GM12874 (cell line): ENCODE measurements around the gene AS3MT.

Experiments
- CTCF ChIP-seq: IDR thresholded peaks from 2 replicates; pipeline ENCODE4 v1.5.1; 2011; ENCODE audit warnings: low read depth, mild to moderate bottlenecking, control low read depth, low read length, moderate library complexity; ENCODE audit not compliant: insufficient read depth

AS3MT gene

GRCh38 chr10:102906507-102906906 is 37.2 kb downstream of the AS3MT start:
- no peak for TF ChIP-seq CTCF

- TF ChIP-seq CTCF: no peak
Measured at GRCh38 chr10:102914781-102915180, 45.5 kb downstream of the AS3MT start.

DNA sequence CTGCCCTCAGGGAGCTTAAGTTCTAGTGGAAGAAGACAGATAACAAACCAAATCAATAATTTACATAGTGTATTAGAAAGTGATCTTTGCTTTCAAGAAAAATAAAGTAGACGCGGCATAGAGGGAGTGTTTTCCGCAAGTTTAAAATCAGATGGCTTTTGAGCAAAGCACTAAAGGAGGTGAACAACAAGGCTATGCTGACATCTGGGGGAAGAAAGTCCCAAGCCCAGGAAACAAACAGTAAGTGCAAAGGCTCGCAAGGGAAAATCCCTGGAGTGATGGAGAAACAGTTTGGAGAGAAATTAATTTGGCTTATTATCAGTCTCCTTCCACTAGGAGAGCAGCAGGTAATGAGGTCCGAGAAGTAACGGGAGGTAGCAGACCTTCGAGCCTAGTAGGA is 46.9 kb downstream of the AS3MT start:
- no peak for TF ChIP-seq CTCF

- peak; percentile 99 for TF ChIP-seq CTCF
Measured at GRCh38 chr10:102917314-102917961, 48.2 kb downstream of the AS3MT start.

DNA sequence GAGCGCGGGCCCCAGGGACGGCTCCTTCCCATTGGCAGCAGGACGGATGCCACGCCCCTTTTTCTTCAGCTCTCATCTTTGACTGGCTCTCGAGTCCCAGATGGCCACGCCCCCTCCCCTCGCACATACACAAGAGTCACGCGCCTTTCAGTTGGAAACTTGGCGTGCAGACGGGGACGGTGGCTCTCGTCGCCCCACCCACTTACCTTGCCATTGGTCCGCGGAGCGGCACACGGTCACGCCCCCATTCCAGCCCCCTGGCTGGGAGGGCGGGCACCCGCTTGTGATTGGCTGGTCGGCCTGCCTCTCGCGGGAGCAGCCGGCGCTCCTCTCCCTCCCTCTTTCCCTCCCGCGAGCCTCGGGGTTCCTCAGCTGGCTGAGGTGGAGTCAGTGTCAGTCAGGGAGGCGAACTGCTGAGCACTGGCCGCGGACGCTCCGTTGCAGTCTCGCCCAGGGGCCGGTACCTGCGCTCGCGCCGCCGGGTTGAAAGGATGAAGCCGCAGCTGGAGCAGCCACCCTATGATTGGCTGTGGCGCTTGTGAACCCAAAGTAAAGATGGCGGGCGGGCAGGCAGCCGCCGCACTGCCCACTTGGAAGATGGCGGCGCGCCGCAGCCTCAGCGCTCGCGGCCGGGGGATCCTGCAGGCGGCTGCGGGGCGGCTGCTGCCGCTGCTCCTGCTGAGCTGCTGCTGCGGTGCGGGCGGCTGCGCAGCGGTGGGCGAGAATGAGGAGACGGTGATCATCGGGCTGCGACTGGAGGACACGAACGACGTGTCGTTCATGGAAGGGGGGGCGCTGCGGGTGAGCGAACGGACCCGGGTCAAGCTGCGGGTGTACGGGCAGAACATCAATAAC is 48.9 kb downstream of the AS3MT start, which contains the start of gene CNNM2:
TSS of gene CNNM2 (plus strand) at position 333 of the 855 bp plus-strand sequence. CDS start at position 520, 187 bp downstream.
- no peak for TF ChIP-seq CTCF

DNA sequence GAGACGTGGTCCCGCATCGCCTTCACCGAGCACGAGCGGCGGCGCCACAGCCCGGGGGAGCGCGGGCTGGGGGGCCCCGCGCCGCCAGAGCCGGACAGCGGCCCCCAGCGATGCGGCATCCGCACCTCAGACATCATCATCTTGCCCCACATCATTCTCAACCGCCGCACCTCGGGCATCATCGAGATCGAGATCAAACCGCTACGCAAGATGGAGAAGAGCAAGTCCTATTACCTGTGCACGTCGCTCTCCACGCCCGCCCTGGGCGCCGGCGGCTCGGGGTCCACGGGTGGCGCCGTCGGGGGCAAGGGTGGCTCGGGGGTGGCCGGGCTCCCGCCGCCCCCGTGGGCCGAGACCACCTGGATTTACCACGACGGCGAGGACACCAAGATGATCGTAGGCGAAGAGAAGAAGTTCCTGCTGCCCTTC is 49.6 kb downstream of the AS3MT start:
- TF ChIP-seq CTCF: peak; percentile 24; the same call in 1 of the 2 replicates

DNA sequence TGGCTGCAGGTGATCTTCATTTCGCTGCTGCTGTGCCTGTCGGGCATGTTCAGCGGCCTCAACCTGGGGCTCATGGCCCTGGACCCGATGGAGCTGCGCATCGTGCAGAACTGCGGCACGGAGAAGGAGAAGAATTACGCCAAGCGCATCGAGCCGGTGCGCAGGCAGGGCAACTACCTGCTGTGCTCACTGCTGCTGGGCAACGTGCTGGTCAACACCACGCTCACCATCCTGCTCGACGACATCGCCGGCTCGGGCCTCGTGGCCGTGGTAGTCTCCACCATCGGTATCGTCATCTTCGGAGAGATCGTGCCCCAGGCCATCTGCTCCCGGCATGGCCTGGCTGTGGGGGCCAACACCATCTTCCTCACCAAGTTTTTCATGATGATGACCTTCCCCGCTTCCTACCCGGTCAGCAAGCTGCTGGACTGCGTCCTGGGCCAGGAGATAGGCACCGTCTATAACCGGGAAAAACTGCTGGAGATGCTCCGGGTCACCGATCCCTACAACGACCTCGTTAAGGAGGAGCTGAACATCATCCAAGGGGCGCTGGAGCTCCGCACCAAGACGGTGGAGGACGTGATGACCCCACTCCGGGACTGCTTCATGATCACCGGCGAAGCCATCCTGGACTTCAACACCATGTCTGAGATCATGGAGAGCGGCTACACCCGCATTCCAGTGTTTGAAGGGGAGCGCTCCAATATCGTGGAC is 50.1 kb downstream of the AS3MT start:
- TF ChIP-seq CTCF: no peak
